Measurements from ENCODE around the gene KAT6B. TPM values are rescaled to one million over a fixed set of nuclear protein-coding genes. Genes with fewer than 3 reads are reported as not detected.

The KAT6B gene
- total RNA-seq, 2 experiments from 2014 or later = 70.3 to 74.2 TPM

DNA sequence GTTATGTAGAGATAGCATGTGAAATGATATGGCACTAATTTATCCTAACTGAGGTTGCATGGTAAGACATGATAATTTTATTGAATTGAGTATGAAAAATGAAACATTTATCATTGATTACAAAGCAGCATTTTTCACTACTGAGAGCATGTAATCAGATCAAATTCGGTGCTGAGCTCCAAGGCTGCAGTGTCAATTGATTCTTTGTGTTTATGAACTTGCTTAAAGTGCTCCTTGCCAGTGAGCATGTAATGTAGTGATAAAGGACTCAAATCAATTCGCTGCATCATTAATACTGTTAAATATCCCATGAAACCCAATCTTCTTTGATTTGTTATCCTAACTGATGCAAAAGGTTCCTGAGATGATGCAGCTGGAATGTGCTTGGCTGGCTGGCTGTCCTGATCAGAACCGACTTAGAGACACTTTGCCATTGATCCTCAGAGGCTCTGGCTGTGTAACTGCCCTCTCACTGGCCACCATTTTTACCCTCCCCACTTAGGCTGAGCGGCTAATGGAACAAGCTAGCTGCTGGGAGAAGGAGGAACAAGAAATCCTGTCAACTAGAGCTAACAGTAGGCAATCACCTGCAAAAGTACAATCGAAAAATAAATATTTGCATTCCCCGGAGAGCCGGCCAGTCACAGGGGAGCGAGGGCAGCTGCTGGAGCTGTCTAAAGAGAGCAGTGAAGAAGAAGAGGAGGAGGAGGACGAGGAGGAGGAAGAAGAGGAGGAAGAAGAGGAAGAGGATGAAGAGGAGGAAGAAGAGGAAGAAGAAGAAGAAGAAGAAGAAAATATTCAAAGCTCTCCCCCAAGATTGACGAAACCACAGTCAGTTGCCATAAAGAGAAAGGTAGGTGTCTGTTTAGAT, 195.2 kb downstream of the KAT6B start:
- Mint-ChIP-seq H3K4me3 (no peak overlapping the region), H3K27ac (peak overlapping the region; percentile 9), H3K4me1 (ENCODE audit: low read depth) (peaks cover 16% of the 10 kb centered on the region), H3K36me3 (ENCODE audit: low read depth) (peaks cover 77% of the 10 kb centered on the region), H3K27me3 (no peaks in the 10 kb centered on the region), H3K9me3 (no peaks in the 10 kb centered on the region)
- intact Hi-C loops (cut with DNase I, micrococcal nuclease) = loop anchor here (1.0 to 5.0 kb wide), 5 partner anchors 279 to 779 kb away; no protein-coding TSS in a partner anchor
- ChIA-PET CTCF (interaction anchor here (1.2 kb wide), 1 partner anchor 778 kb away, joined by 3 read pairs; no protein-coding TSS in a partner anchor), POLR2A (no interaction called here)
- Histone ChIP-seq H3K36me3 (ENCODE audit: insufficient read depth, low read length) (peaks cover 65% of the 10 kb centered on the region), H3K4me3 (ENCODE audit: low read length) (no peak overlapping the region), H3K27ac (ENCODE audit: low read depth in 1 of 2, low read length in 2 of 2) (no peak overlapping the region), H3K27me3 (ENCODE audit: control insufficient read depth in 1 of 2, insufficient read depth in 2 of 2, low read length in 2 of 2) (no peaks in the 10 kb centered on the region), H3K4me1 (ENCODE audit: insufficient read depth, low read length) (peaks cover 10% of the 10 kb centered on the region), H3K9me3 (ENCODE audit: control insufficient read depth in 1 of 2, insufficient read depth in 1 of 2, low read length in 2 of 2) (no peaks in the 10 kb centered on the region)
- TF ChIP-seq, protein P1, sequence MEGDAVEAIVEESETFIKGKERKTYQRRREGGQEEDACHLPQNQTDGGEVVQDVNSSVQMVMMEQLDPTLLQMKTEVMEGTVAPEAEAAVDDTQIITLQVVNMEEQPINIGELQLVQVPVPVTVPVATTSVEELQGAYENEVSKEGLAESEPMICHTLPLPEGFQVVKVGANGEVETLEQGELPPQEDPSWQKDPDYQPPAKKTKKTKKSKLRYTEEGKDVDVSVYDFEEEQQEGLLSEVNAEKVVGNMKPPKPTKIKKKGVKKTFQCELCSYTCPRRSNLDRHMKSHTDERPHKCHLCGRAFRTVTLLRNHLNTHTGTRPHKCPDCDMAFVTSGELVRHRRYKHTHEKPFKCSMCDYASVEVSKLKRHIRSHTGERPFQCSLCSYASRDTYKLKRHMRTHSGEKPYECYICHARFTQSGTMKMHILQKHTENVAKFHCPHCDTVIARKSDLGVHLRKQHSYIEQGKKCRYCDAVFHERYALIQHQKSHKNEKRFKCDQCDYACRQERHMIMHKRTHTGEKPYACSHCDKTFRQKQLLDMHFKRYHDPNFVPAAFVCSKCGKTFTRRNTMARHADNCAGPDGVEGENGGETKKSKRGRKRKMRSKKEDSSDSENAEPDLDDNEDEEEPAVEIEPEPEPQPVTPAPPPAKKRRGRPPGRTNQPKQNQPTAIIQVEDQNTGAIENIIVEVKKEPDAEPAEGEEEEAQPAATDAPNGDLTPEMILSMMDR (IDR thresholded peaks at IDR 0.05) = no peak
- no peak for DNase-seq
- ATAC-seq (ENCODE audit: poor library complexity) = no peak

DNA sequence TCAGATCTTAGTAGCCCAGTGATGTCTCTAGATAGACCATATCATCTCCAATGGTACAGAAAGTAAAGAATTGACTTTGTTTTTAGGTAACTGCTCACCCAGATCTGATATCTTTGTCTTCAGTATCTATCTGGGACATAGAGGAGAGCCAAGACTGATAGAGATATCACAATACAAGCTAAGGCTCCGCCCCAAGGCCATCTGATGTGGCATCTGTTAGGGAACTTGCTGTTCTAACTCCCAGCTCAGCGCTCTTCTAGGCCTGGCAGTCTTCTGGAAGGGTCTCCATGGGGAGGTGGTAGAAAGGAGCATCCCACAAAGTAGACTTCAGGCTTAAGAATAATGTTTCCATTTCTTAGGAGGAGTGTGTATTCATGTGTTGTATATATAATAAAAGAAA, 196.7 kb downstream of the KAT6B start:
- TF ChIP-seq, protein P1 (IDR thresholded peaks at IDR 0.05) = no peak
- H3K4me3 ChIP-seq (ENCODE audit: low read length) = no peak overlapping the region
- ChIA-PET CTCF (interaction anchor here (0.6 kb wide), 1 partner anchor 1003 kb away, joined by 3 read pairs; no protein-coding TSS in a partner anchor), POLR2A (no interaction called here)
- no peak for DNase-seq
- Mint-ChIP-seq H3K27me3 (no peaks in the 10 kb centered on the region), H3K9me3 (no peaks in the 10 kb centered on the region), H3K4me3 (no peak overlapping the region), H3K4me1 (ENCODE audit: low read depth) (peaks cover 16% of the 10 kb centered on the region), H3K27ac (no peak overlapping the region), H3K36me3 (ENCODE audit: low read depth) (peaks cover 83% of the 10 kb centered on the region)
- ATAC-seq (ENCODE audit: poor library complexity) = no peak
- no peaks in the 10 kb centered on the region for H3K27me3 ChIP-seq (ENCODE audit: control insufficient read depth in 1 of 2, insufficient read depth in 2 of 2, low read length in 2 of 2)
- H3K27ac ChIP-seq (ENCODE audit: low read depth in 1 of 2, low read length in 2 of 2) = no peak overlapping the region
- intact Hi-C loops (cut with DNase I, micrococcal nuclease) = loop anchor here in 1 of 2 experiments (5.0 kb wide), 3 partner anchors 281 to 781 kb away; no protein-coding TSS in a partner anchor
- peaks cover 75% of the 10 kb centered on the region for H3K36me3 ChIP-seq (ENCODE audit: insufficient read depth, low read length)
- no peaks in the 10 kb centered on the region for H3K9me3 ChIP-seq (ENCODE audit: control insufficient read depth in 1 of 2, insufficient read depth in 1 of 2, low read length in 2 of 2)
- peaks cover 8% of the 10 kb centered on the region for H3K4me1 ChIP-seq (ENCODE audit: insufficient read depth, low read length)

DNA sequence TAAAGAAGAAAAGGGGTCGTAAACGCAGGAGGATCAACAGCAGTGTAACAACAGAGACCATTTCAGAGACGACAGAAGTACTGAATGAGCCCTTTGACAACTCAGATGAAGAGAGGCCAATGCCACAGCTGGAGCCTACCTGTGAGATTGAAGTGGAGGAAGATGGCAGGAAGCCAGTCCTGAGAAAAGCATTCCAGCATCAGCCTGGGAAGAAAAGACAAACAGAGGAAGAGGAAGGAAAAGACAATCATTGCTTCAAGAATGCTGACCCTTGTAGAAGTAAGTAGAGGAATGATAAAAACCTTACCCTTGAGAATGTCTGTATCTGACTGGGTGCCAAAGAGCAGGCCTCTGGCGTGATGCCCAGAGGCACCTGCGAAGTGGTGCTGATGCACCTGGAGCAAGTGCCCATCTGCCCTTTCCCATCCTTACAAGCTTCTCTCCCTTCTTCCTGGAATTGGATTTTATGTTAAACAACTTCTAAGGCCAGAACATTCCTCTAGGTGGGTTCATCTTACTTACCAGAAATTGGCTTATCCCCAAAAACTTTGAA, 198.6 kb downstream of the KAT6B start:
- Histone ChIP-seq H3K4me1 (ENCODE audit: insufficient read depth, low read length) (no peaks in the 10 kb centered on the region), H3K27ac (ENCODE audit: low read depth in 1 of 2, low read length in 2 of 2) (no peak overlapping the region), H3K9me3 (ENCODE audit: control insufficient read depth in 1 of 2, insufficient read depth in 1 of 2, low read length in 2 of 2) (no peaks in the 10 kb centered on the region), H3K36me3 (ENCODE audit: insufficient read depth, low read length) (peaks cover 91% of the 10 kb centered on the region), H3K27me3 (ENCODE audit: control insufficient read depth in 1 of 2, insufficient read depth in 2 of 2, low read length in 2 of 2) (no peaks in the 10 kb centered on the region), H3K4me3 (ENCODE audit: low read length) (no peak overlapping the region)
- DNase-seq (no peak), ATAC-seq (ENCODE audit: poor library complexity) (no peak)
- H3K27ac Mint-ChIP-seq = peak overlapping the region; percentile 55
- no peaks in the 10 kb centered on the region for H3K9me3 Mint-ChIP-seq
- H3K27me3 Mint-ChIP-seq = no peaks in the 10 kb centered on the region
- intact Hi-C loops (cut with DNase I, micrococcal nuclease) = loop anchor here in 1 of 2 experiments (5.0 kb wide), 3 partner anchors 283 to 783 kb away; no protein-coding TSS in a partner anchor
- H3K4me1 Mint-ChIP-seq (ENCODE audit: low read depth) = peaks cover 6% of the 10 kb centered on the region
- CTCF ChIA-PET = no interaction called here
- no peak overlapping the region for H3K4me3 Mint-ChIP-seq
- POLR2A ChIA-PET = no interaction called here
- peaks cover 93% of the 10 kb centered on the region for H3K36me3 Mint-ChIP-seq (ENCODE audit: low read depth)
- TF ChIP-seq, protein P1 (IDR thresholded peaks at IDR 0.05) = no peak

Data from CD4-positive, alpha-beta T cell (primary cell).